Rectal smooth muscle tissue (tissue), 1 donor: Measurements from ENCODE around the gene APAF1.
"Not testable (repeated sequence)": the region's sequence is repeated elsewhere in the genome, so short reads cannot be mapped to it uniquely, and the experiment has no call there.

Experiments
- H3K27ac ChIP-seq: one replicate; pipeline ENCODE4 v1.7.0; 2013; ENCODE audit warnings: low read depth, low read length, inconsistent platforms
- H3K27me3 ChIP-seq: one replicate; pipeline ENCODE4 v1.7.0; 2013; ENCODE audit warnings: low read length; ENCODE audit not compliant: control insufficient read depth, insufficient read depth
- H3K36me3 ChIP-seq: one replicate; pipeline ENCODE4 v1.7.0; 2013; ENCODE audit warnings: low read length; ENCODE audit not compliant: control insufficient read depth, insufficient read depth
- H3K4me1 ChIP-seq: one replicate; pipeline ENCODE4 v1.7.0; 2013; ENCODE audit warnings: low read length; ENCODE audit not compliant: control insufficient read depth, insufficient read depth
- H3K4me3 ChIP-seq: one replicate; pipeline ENCODE4 v1.7.0; 2013; ENCODE audit warnings: low read length
- H3K9ac ChIP-seq: one replicate; pipeline ENCODE4 v1.7.0; 2013; ENCODE audit warnings: low read length

APAF1 gene

GRCh38 chr12:98755855-98756254, 110.8 kb downstream of the APAF1 start:
- not testable (repeated sequence) for H3K4me1 ChIP-seq, H3K9ac ChIP-seq, H3K36me3 ChIP-seq, H3K4me3 ChIP-seq, H3K27me3 ChIP-seq, H3K27ac ChIP-seq

- Histone ChIP-seq H3K27me3 (no peaks in the 10 kb centered on the region), H3K27ac (no peak overlapping the region), H3K4me1 (no peaks in the 10 kb centered on the region), H3K36me3 (no peaks in the 10 kb centered on the region), H3K9ac (no peak overlapping the region), H3K4me3 (no peak overlapping the region)
Observed at GRCh38 chr12:98757455-98757854, 112.4 kb downstream of the APAF1 start.

- no peaks in the 10 kb centered on the region for H3K4me1 ChIP-seq
- no peak overlapping the region for H3K9ac ChIP-seq
- H3K27ac ChIP-seq = no peak overlapping the region
- no peaks in the 10 kb centered on the region for H3K27me3 ChIP-seq
- no peak overlapping the region for H3K4me3 ChIP-seq
- H3K36me3 ChIP-seq = no peaks in the 10 kb centered on the region
Observed at GRCh38 chr12:98758331-98758730, 113.2 kb downstream of the APAF1 start.

- H3K36me3 ChIP-seq = no peaks in the 10 kb centered on the region
- H3K4me1 ChIP-seq = no peaks in the 10 kb centered on the region
- no peak overlapping the region for H3K9ac ChIP-seq
- H3K27me3 ChIP-seq = no peaks in the 10 kb centered on the region
- no peak overlapping the region for H3K27ac ChIP-seq
- H3K4me3 ChIP-seq = no peak overlapping the region
Observed at GRCh38 chr12:98763656-98764055, 118.6 kb downstream of the APAF1 start.

GRCh38 chr12:98767248-98767647, 122.2 kb downstream of the APAF1 start:
- Histone ChIP-seq H3K4me1 (no peaks in the 10 kb centered on the region), H3K4me3 (no peak overlapping the region), H3K36me3 (no peaks in the 10 kb centered on the region), H3K27me3 (no peaks in the 10 kb centered on the region), H3K27ac (no peak overlapping the region), H3K9ac (no peak overlapping the region)

- Histone ChIP-seq H3K36me3 (no peaks in the 10 kb centered on the region), H3K27me3 (no peaks in the 10 kb centered on the region), H3K4me3 (no peak overlapping the region), H3K4me1 (no peaks in the 10 kb centered on the region), H3K27ac (no peak overlapping the region), H3K9ac (no peak overlapping the region)
Observed at GRCh38 chr12:98769068-98769467, 124.0 kb downstream of the APAF1 start.

GRCh38 chr12:98770230-98770629, 125.1 kb downstream of the APAF1 start:
- Histone ChIP-seq H3K27me3 (no peaks in the 10 kb centered on the region), H3K4me1 (no peaks in the 10 kb centered on the region), H3K9ac (no peak overlapping the region), H3K4me3 (no peak overlapping the region), H3K36me3 (no peaks in the 10 kb centered on the region), H3K27ac (no peak overlapping the region)

- H3K36me3 ChIP-seq = no peaks in the 10 kb centered on the region
- no peak overlapping the region for H3K27ac ChIP-seq
- H3K9ac ChIP-seq = no peak overlapping the region
- H3K27me3 ChIP-seq = no peaks in the 10 kb centered on the region
- H3K4me3 ChIP-seq = no peak overlapping the region
- no peaks in the 10 kb centered on the region for H3K4me1 ChIP-seq
Observed at GRCh38 chr12:98771811-98772752, 127.0 kb downstream of the APAF1 start.

GRCh38 chr12:98772818-98773217, 127.7 kb downstream of the APAF1 start:
- Histone ChIP-seq H3K27me3 (no peaks in the 10 kb centered on the region), H3K27ac (no peak overlapping the region), H3K4me1 (no peaks in the 10 kb centered on the region), H3K36me3 (no peaks in the 10 kb centered on the region), H3K9ac (no peak overlapping the region), H3K4me3 (no peak overlapping the region)

GRCh38 chr12:98780261-98780660, 135.2 kb downstream of the APAF1 start:
- H3K36me3 ChIP-seq = no peaks in the 10 kb centered on the region
- H3K4me3 ChIP-seq = no peak overlapping the region
- H3K9ac ChIP-seq = no peak overlapping the region
- no peaks in the 10 kb centered on the region for H3K4me1 ChIP-seq
- H3K27me3 ChIP-seq = no peaks in the 10 kb centered on the region
- no peak overlapping the region for H3K27ac ChIP-seq

GRCh38 chr12:98783420-98783819, 138.3 kb downstream of the APAF1 start:
- H3K4me1 ChIP-seq = no peaks in the 10 kb centered on the region
- H3K27me3 ChIP-seq = no peaks in the 10 kb centered on the region
- H3K9ac ChIP-seq = no peak overlapping the region
- no peak overlapping the region for H3K27ac ChIP-seq
- H3K4me3 ChIP-seq = no peak overlapping the region
- H3K36me3 ChIP-seq = no peaks in the 10 kb centered on the region
